ENCODE measurements around the gene STAT5B. TPM values are rescaled to one million over a fixed set of nuclear protein-coding genes. Genes with fewer than 3 reads are reported as not detected.
"Not testable (repeated sequence)": the region's sequence is repeated elsewhere in the genome, so short reads cannot be mapped to it uniquely, and the experiment has no call there.

The STAT5B gene
- total and polyA plus RNA-seq, 5 donors: 19.7 to 46.3 (median 40.0) TPM

DNA sequence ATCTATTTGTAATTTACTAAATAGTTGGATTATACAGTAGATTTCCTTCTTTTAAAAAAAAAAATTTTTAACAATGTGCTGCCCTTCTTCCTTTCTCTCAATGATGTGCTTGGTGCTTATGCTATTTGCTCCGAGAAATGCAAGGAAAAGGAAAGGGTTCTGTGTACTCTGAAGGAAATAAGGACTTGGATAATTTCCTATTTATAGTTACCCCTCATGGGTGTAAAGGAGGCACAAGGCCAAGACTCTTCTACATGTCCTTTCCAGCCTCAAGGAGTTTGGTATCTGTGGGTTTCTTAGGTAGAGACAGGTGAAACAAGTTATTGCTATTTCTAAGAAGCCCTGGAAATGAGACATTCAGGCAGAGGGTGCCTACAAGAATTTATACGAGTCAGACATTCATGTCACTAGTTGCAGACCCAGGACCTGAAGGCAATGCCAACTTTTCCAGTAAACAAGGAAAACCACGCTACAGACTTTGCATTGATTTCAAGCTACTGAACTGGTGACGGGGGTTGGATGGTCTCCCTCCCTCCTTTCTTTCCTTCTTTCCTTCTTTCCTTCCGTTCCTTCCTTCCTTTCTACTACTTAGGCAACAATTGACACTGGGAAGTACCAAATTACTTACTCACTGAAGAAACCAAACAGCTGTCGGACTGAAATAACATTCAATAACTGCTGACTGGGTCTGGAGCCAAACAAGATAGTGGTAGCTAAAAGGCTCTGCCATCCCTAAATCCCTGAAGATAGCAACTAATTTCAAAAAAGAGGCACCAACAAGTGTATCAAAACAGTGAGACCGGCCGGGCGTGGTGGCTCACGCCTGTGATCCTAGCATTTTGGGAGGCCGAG lies 48.1 kb downstream of the STAT5B start:
- intact Hi-C loops (cut with DNase I): no loop called here
- no peak for DNase-seq
- peak in 1 of 2 donors; percentile 32 for ATAC-seq
- no peaks in the 10 kb centered on the region for H3K9me3 ChIP-seq (ENCODE audit: control insufficient read depth, low read length)
- no peaks in the 10 kb centered on the region for H3K27me3 ChIP-seq (ENCODE audit: control insufficient read depth, insufficient read depth)
- WGBS: 50% methylated on average over 11 of the region's 11 CpGs
- no peak overlapping the region for H3K4me3 ChIP-seq (ENCODE audit: low read length)
- peaks cover 5% of the 10 kb centered on the region for H3K4me1 ChIP-seq (ENCODE audit: control insufficient read depth, insufficient read depth, low read length)
- H3K27ac ChIP-seq (ENCODE audit: low read length): peak overlapping the region; percentile 56

DNA sequence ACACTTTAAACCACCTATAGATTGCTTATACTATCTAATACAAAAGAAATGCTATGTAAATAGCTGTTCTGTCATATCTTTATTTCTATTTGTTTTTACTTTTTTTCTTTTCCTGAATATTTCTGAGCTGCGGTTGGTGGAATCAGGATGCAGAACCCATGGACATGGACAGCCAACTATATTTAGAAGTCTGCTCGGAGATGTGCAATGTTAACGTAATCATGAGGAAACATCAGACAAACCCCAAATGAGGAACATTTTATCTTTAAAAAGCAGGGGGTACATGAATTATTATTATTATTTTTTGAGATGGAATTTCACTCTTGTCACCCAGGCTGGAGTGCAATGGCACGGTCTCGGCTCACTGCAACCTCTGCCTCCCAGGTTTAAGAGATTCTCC lies 50.5 kb downstream of the STAT5B start:
- Histone ChIP-seq H3K27me3 (ENCODE audit: control insufficient read depth, insufficient read depth) (no peaks in the 10 kb centered on the region), H3K9me3 (ENCODE audit: control insufficient read depth, low read length) (no peaks in the 10 kb centered on the region), H3K27ac (ENCODE audit: low read length) (no peak overlapping the region), H3K4me1 (ENCODE audit: control insufficient read depth, insufficient read depth, low read length) (peaks cover 5% of the 10 kb centered on the region), H3K4me3 (ENCODE audit: low read length) (no peak overlapping the region)
- WGBS: 90% methylated on average over 5 of the region's 5 CpGs
- ATAC-seq: no peak
- DNase-seq: no peak
- intact Hi-C loops (cut with DNase I): no loop called here

GRCh38 chr17:42224651-42225050 lies 51.5 kb downstream of the STAT5B start:
- no peak overlapping the region for H3K4me3 ChIP-seq (ENCODE audit: low read length)
- H3K27me3 ChIP-seq (ENCODE audit: control insufficient read depth, insufficient read depth): no peaks in the 10 kb centered on the region
- ATAC-seq (no peak), DNase-seq (no peak)
- H3K4me1 ChIP-seq (ENCODE audit: control insufficient read depth, insufficient read depth, low read length): peaks cover 5% of the 10 kb centered on the region
- 95% methylated on average over 6 of the region's 6 CpGs for WGBS
- no peaks in the 10 kb centered on the region for H3K9me3 ChIP-seq (ENCODE audit: control insufficient read depth, low read length)
- no peak overlapping the region for H3K27ac ChIP-seq (ENCODE audit: low read length)
- intact Hi-C loops (cut with DNase I): no loop called here

DNA sequence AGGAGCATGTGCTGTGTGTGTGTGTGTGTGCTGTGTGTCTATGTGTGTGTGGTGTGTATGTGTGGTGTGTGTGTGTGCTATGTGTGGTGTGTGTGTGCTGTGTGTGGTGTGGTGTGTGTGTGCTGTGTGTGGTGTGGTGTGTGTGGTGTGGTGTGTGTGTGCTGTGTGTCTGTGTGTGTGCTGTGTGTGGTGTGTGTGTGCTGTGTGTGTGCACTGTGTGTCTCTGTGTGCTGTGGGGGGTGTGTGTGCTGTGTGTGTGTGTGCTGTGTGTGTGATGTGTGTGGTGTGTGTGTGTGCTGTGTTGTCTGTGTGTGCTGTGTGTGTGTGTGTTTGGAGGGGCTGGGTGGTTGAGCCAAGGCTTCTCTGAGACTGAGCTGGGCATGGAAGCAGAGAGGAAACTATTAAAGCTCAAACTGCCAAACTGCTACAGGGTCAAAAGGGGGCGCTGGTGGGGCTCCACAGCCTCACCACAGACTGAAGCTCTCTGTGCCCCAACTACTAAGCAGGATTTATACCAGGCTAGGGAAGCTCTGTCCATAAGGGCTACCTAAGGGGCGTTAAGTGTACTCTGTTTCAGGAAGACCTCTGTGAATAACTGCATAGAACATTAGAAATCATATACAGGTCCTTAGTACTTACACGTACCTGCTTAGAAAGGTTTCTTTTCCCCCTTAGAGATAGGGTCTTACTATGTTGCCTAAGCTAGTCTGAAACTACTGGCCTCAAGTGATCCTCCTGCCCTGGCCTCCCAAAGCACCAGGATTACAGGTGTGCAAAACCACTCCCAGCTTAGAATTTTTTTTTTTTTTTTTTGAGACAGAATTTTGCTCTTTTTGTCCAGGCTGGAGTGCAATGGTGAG lies 54.1 kb downstream of the STAT5B start:
- DNase-seq: no peak
- H3K27me3 ChIP-seq (ENCODE audit: control insufficient read depth, insufficient read depth): no peaks in the 10 kb centered on the region
- no peaks in the 10 kb centered on the region for H3K9me3 ChIP-seq (ENCODE audit: control insufficient read depth, low read length)
- no peak overlapping the region for H3K27ac ChIP-seq (ENCODE audit: low read length)
- H3K4me3 ChIP-seq (ENCODE audit: low read length): no peak overlapping the region
- intact Hi-C loops (cut with DNase I): no loop called here
- peak in 1 of 2 donors; percentile 52 for ATAC-seq
- H3K4me1 ChIP-seq (ENCODE audit: control insufficient read depth, insufficient read depth, low read length): no peaks in the 10 kb centered on the region
- 56% methylated on average over 3 of the region's 3 CpGs for WGBS

DNA sequence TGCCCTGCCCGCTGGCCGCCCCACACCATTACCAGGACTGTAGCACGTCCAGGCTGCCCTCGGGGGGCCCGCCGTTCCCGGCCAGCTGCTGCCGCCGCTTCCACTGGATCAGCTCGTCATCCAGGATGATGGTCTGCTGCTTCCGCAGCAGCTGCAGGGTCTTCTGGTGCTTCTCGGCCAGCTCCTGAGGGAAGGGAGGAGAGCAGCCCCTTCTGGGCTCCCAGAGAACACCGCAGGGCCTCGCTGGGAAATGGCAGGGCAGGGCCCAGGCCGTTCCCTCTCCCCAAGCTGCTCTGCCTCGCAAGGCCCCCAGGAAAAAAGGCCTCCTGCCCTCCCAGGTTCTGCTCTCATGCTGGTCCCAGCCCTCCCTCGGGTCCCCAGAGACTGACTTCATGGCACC lies 56.9 kb downstream of the STAT5B start:
- H3K9me3 ChIP-seq (ENCODE audit: control insufficient read depth, low read length); H3K4me1 ChIP-seq (ENCODE audit: control insufficient read depth, insufficient read depth, low read length); H3K27me3 ChIP-seq (ENCODE audit: control insufficient read depth, insufficient read depth); H3K27ac ChIP-seq (ENCODE audit: low read length); intact Hi-C loops (cut with DNase I); H3K4me3 ChIP-seq (ENCODE audit: low read length); DNase-seq; ATAC-seq: not testable (repeated sequence)
- WGBS: 100% methylated on average over 2 of the region's 17 CpGs

DNA sequence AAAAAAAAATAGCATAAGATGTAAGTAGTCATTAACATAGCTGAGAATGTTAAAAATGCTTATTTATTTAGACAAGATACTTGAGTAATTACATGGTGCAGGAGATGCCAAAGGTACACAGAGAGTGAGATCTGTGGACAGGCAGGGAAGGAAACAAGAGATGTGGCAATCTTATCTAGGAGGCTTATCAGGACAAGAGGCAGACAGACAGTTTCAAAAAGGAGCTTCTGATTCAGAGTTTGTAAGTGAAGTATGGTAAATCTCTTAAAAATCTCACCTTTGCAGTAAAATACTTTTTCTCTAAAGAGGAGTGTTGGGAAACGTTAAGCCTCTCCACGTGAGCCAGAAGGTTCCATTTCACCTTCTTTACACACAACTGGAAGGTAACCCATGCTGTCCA lies 62.0 kb downstream of the STAT5B start:
- no peak overlapping the region for H3K27ac ChIP-seq (ENCODE audit: low read length)
- ATAC-seq (no peak), DNase-seq (no peak)
- H3K27me3 ChIP-seq (ENCODE audit: control insufficient read depth, insufficient read depth): no peaks in the 10 kb centered on the region
- H3K4me3 ChIP-seq (ENCODE audit: low read length): no peak overlapping the region
- no peaks in the 10 kb centered on the region for H3K9me3 ChIP-seq (ENCODE audit: control insufficient read depth, low read length)
- no peaks in the 10 kb centered on the region for H3K4me1 ChIP-seq (ENCODE audit: control insufficient read depth, insufficient read depth, low read length)
- WGBS: 73% methylated on average over 2 of the region's 2 CpGs
- intact Hi-C loops (cut with DNase I): no loop called here

DNA sequence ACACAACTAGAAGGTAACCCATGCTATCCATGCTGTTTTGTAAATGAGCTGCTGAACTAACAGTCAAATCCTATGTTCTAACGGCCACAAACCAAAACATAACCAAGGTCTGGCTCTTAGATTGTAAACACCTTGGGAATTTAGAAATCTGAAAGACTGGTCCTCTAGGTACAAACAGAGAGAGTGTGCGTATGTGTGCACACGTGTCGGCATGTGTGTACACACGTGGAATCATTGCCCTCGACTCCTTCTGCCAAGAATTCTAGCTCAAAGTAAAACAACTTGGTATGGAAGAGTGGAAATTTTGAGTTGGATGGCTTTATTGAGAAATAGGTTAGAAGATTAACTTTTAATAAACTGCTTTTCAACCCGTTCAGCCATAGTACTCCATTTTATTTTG lies 63.8 kb downstream of the STAT5B start:
- H3K4me1 ChIP-seq (ENCODE audit: control insufficient read depth, insufficient read depth, low read length): no peaks in the 10 kb centered on the region
- H3K9me3 ChIP-seq (ENCODE audit: control insufficient read depth, low read length): no peaks in the 10 kb centered on the region
- peak overlapping the region; percentile 64 for H3K27ac ChIP-seq (ENCODE audit: low read length)
- no peaks in the 10 kb centered on the region for H3K27me3 ChIP-seq (ENCODE audit: control insufficient read depth, insufficient read depth)
- intact Hi-C loops (cut with DNase I): no loop called here
- DNase-seq (no peak), ATAC-seq (peak in 1 of 2 donors; percentile 38)
- H3K4me3 ChIP-seq (ENCODE audit: low read length): no peak overlapping the region
- 68% methylated on average over 7 of the region's 7 CpGs for WGBS

GRCh38 chr17:42211921-42212341 lies 64.3 kb downstream of the STAT5B start:
- peak overlapping the region; percentile 64 for H3K27ac ChIP-seq (ENCODE audit: low read length)
- H3K9me3 ChIP-seq (ENCODE audit: control insufficient read depth, low read length); intact Hi-C loops (cut with DNase I); H3K4me3 ChIP-seq (ENCODE audit: low read length); H3K27me3 ChIP-seq (ENCODE audit: control insufficient read depth, insufficient read depth); H3K4me1 ChIP-seq (ENCODE audit: control insufficient read depth, insufficient read depth, low read length): not testable (repeated sequence)
- WGBS: 61% methylated on average over 9 of the region's 9 CpGs
- ATAC-seq (peak; percentile 88 to 89), DNase-seq (peak; percentile 81 to 91 (median 86))

DNA sequence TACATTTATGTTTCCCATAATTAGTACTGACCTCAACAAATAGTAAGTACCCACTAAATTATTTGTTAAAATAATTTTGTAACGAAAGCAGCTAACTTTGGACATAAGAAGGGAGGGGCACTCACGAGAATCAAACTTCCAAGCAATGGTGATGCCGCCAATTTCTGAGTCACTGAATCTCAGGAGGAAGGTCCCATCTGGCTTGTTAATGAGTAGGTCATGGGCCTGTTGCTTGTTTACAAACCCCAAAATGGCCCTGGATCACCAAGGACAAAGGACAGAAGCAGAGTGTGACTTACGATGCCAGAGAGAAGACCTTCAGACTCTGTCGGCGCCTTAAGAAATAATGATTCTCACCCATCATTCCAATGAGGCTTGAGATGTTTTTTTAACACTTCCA lies 66.1 kb downstream of the STAT5B start:
- Histone ChIP-seq H3K9me3 (ENCODE audit: control insufficient read depth, low read length) (no peaks in the 10 kb centered on the region), H3K4me3 (ENCODE audit: low read length) (no peak overlapping the region), H3K27ac (ENCODE audit: low read length) (no peak overlapping the region), H3K27me3 (ENCODE audit: control insufficient read depth, insufficient read depth) (no peaks in the 10 kb centered on the region), H3K4me1 (ENCODE audit: control insufficient read depth, insufficient read depth, low read length) (no peaks in the 10 kb centered on the region)
- intact Hi-C loops (cut with DNase I): no loop called here
- no peak for DNase-seq
- 87% methylated on average over 6 of the region's 6 CpGs for WGBS
- no peak for ATAC-seq

- DNase-seq; H3K4me3 ChIP-seq (ENCODE audit: low read length); intact Hi-C loops (cut with DNase I); H3K4me1 ChIP-seq (ENCODE audit: control insufficient read depth, insufficient read depth, low read length); H3K9me3 ChIP-seq (ENCODE audit: control insufficient read depth, low read length); H3K27me3 ChIP-seq (ENCODE audit: control insufficient read depth, insufficient read depth); H3K27ac ChIP-seq (ENCODE audit: low read length); ATAC-seq: not testable (repeated sequence)
- WGBS: 73% methylated on average over 8 of the region's 8 CpGs
Measured at GRCh38 chr17:42206153-42206612, 70.0 kb downstream of the STAT5B start.

DNA sequence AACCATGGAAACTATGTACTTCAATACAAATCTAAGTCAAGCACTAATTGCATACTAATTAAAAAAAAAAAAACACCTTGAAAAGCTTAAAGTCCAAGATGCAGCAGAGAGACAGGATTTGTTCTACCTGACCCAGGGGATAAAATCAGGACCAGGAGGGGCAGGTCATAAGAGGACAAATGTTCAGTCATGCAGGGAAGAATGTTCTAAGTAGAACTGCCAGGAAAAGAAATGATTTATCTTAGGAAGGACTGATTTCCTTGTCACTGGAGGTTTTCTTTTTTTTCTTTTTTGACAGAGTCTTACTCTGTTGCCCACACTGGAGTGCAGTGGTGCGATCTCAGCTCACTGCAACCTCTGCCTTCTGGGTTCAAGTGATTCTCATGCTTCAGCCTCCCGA lies 72.8 kb downstream of the STAT5B start:
- DNase-seq (no peak), ATAC-seq (no peak)
- 100% methylated on average over 2 of the region's 2 CpGs for WGBS
- no peak overlapping the region for H3K4me3 ChIP-seq (ENCODE audit: low read length)
- no peaks in the 10 kb centered on the region for H3K27me3 ChIP-seq (ENCODE audit: control insufficient read depth, insufficient read depth)
- H3K4me1 ChIP-seq (ENCODE audit: control insufficient read depth, insufficient read depth, low read length): peaks cover 4% of the 10 kb centered on the region
- H3K9me3 ChIP-seq (ENCODE audit: control insufficient read depth, low read length): no peaks in the 10 kb centered on the region
- intact Hi-C loops (cut with DNase I): no loop called here
- H3K27ac ChIP-seq (ENCODE audit: low read length): no peak overlapping the region

Measured in right cardiac atrium (tissue), 5 donors.